ENCODE results near the gene TIMM44.

TIMM44 gene

DNA sequence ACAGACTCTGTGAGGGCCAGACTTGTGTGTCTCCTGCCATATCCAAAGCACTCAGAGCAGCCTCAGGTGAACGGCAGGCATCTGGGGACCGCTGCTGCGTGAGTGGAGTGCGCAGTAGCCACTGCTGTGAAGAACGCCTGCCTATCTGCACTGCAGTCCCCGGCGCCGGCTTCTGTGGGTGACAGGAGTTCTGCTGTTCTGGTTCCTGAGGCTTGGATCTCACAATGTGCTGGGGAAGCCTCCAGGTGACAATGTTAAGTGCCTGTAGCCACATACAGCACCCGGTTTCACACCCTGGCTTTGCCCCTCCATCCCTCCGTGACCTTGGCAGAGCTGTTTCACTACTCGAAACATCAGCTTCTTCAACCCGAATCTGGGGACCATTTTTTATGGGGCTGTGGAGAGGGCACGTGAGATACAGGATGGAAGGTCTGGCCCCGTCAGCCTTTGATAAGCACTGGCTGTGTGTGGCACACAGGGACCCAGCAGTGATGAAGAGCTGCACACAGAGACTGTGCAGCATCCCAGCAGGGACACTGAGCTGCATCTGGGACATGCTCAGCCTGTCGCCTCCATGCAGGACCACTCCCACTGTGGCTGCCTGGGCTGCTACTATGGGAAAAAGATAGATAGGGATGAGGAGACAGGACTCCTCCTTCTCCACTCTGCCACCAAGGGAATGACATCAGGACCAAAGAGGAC lies 33.7 kb upstream of the TIMM44 start:
- H3K4me3 ChIP-seq: no peak overlapping the region
- DNase-seq (ENCODE audit: low spot score): no peak
- TF ChIP-seq, protein P1, sequence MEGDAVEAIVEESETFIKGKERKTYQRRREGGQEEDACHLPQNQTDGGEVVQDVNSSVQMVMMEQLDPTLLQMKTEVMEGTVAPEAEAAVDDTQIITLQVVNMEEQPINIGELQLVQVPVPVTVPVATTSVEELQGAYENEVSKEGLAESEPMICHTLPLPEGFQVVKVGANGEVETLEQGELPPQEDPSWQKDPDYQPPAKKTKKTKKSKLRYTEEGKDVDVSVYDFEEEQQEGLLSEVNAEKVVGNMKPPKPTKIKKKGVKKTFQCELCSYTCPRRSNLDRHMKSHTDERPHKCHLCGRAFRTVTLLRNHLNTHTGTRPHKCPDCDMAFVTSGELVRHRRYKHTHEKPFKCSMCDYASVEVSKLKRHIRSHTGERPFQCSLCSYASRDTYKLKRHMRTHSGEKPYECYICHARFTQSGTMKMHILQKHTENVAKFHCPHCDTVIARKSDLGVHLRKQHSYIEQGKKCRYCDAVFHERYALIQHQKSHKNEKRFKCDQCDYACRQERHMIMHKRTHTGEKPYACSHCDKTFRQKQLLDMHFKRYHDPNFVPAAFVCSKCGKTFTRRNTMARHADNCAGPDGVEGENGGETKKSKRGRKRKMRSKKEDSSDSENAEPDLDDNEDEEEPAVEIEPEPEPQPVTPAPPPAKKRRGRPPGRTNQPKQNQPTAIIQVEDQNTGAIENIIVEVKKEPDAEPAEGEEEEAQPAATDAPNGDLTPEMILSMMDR (IDR thresholded peaks at IDR 0.05): no peak
- H3K27ac ChIP-seq: no peak overlapping the region

GRCh38 chr19:7976461-7976860 lies 33.0 kb upstream of the TIMM44 start:
- Histone ChIP-seq H3K4me3 (no peak overlapping the region), H3K27ac (no peak overlapping the region)
- TF ChIP-seq, protein P1 (IDR thresholded peaks at IDR 0.05): no peak
- no peak for DNase-seq (ENCODE audit: low spot score)

- Histone ChIP-seq H3K4me3 (no peak overlapping the region), H3K27ac (no peak overlapping the region)
- TF ChIP-seq, protein P1 (IDR thresholded peaks at IDR 0.05): no peak
- DNase-seq (ENCODE audit: low spot score): no peak
Observed at GRCh38 chr19:7975037-7975436, 31.6 kb upstream of the TIMM44 start.

GRCh38 chr19:7973883-7974282 lies 30.4 kb upstream of the TIMM44 start:
- Histone ChIP-seq H3K27ac (no peak overlapping the region), H3K4me3 (no peak overlapping the region)
- TF ChIP-seq, protein P1 (IDR thresholded peaks at IDR 0.05): no peak
- no peak for DNase-seq (ENCODE audit: low spot score)

DNA sequence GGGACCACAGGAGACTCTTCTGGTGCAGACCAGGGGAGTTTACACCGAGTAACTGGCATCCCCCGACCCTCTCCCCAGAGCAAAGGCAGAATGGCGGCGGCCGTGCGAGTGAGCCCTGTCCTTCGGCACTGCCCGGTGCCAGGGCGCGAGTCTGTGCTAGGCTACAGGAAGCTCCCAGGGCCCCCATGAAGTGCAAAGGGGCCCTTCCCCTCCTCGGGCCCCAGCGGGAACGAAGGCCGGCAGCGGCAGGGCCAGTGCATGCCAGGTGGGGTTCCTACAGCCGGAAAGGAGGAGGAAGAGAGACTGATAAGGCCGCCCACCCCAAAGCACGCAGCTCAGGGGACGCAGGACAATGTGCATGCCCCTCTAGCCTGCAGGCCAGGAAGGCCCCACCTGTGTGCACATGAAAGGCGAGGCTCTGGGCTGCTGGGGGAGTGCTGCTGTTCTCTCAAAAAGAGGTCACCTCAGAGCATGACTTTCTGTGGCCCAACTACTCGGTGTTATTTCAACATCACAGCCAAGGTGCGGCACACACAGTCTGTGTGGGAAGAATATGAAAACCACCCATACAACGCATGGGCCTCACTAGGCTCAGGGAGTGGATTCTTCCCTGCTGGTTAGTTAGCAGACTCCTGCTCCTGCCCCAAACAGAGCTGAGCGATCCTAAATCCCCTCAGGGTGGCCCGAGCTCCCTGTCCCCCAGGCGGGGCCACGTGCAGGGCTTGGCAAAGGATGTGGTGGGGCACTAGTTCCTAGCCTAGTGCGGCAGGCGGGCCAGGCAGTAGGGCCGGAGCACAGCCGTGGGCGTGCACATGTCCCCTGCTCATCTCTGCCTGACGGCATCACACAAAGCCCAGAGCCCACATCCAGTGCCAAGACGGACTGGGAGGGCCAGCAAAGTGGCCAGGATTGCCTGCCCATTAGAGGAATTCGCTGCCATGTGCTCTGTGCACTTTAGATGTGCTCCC lies 28.4 kb upstream of the TIMM44 start:
- no peak for DNase-seq (ENCODE audit: low spot score)
- TF ChIP-seq, protein P1 (IDR thresholded peaks at IDR 0.05): no peak
- H3K27ac ChIP-seq: no peak overlapping the region
- H3K4me3 ChIP-seq: no peak overlapping the region

GRCh38 chr19:7970716-7971448 lies 27.4 kb upstream of the TIMM44 start:
- no peak for DNase-seq (ENCODE audit: low spot score)
- Histone ChIP-seq H3K27ac (no peak overlapping the region), H3K4me3 (no peak overlapping the region)
- TF ChIP-seq, protein P1 (IDR thresholded peaks at IDR 0.05): peak; percentile 30

Data from coronary artery (tissue), 2 donors.